Dendritic cell treated with granulocyte-macrophage colony-stimulating factor and Interleukin-4, amounts not matched to agents 40 ng/mL and 50 ng/mL, for 4 days (primary cell): Measurements from ENCODE around the gene SURF6.

Source experiments
- H3K27ac Mint-ChIP-seq: one replicate; pipeline ENCODE4 v1.8.0; 2022; ENCODE audit warnings: mild to moderate bottlenecking, mixed read lengths
- H3K27me3 Mint-ChIP-seq: one replicate; pipeline ENCODE4 v1.8.0; 2022; ENCODE audit warnings: mild to moderate bottlenecking, mixed read lengths
- H3K36me3 Mint-ChIP-seq: one replicate; pipeline ENCODE4 v1.8.0; 2022; ENCODE audit warnings: low read depth, mixed read lengths
- H3K4me1 Mint-ChIP-seq: one replicate; pipeline ENCODE4 v1.8.0; 2022; ENCODE audit warnings: low read depth, mixed read lengths
- H3K4me3 Mint-ChIP-seq: one replicate; pipeline ENCODE4 v1.8.0; 2022; ENCODE audit warnings: mild to moderate bottlenecking, moderate library complexity, mixed read lengths
- H3K9me3 Mint-ChIP-seq: one replicate; pipeline ENCODE4 v1.8.0; 2022; ENCODE audit warnings: mixed read lengths
- intact Hi-C: fragments of 100-400 bp; cut with micrococcal nuclease; formaldehyde crosslinking; loops from one replicate; pipeline ENCODE4 v1.15.0; 2022

SURF6 gene

DNA sequence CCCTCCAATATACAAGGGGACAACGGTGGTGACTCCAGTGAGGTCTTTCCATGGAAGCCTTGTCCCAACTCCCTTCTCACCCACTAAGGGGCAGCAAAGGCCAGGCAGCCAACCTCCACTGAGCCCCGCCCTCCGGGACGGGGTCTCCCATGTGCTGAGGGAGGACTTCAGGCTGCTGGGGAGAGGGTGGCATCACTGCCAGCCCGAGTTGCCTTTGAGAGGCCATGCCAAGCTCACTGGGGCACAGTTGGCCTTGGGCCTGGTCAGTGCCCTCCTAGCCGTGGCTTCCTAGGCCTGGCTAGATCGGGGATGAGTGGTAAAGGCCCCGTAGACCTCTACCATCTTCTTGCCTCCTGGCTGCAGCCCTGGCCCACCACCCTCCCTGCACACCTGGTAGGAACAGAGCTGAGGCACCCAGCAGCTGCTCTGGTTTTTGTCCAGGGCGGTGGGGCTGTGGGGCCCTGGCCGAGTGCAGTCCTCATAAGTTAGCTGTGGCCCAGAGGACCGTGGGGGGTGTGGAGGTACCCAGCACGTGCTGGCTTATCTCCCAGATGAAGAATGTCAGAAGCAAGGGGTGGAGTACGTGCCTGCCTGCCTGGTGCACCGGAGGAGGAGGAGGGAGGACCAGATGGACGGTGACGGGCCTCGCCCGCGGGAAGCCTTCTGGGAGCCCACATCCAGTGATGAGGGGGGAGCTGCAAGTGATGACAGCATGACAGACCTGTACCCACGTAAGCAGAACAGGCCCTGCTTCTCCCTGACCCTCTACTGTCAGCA is 23.6 kb upstream of the SURF6 start:
- Mint-ChIP-seq H3K36me3 (peaks cover 70% of the 10 kb centered on the region), H3K27me3 (no peaks in the 10 kb centered on the region), H3K4me1 (peaks cover 29% of the 10 kb centered on the region), H3K27ac (no peak overlapping the region), H3K4me3 (no peak overlapping the region), H3K9me3 (no peaks in the 10 kb centered on the region)
- intact Hi-C loops: loop anchor here (5.0 to 10.0 kb wide), 2 partner anchors 118 to 175 kb away; partner anchors contain the start of gene SLC2A6

DNA sequence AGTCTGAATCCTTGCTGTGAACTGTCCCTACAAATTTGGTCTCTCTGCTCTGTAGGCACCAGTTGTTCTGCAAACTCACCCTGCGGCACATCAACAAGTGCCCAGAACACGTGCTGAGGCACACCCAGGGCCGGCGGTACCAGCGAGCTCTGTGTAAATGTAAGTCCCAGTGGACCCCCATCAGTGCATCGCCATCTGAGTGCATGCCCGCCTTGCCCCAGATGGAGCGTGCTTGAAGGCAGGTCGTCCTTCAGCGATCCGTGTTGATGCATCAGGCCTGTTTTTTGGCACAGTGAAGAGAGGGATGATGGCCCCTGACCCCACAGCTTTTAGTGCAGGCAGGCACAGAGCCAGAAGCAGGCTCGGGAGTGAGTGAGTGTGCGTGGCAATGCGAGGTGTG is 21.7 kb upstream of the SURF6 start:
- peak overlapping the region; percentile 90 for H3K4me3 Mint-ChIP-seq
- no peaks in the 10 kb centered on the region for H3K27me3 Mint-ChIP-seq
- H3K36me3 Mint-ChIP-seq: peaks cover 66% of the 10 kb centered on the region
- peaks cover 35% of the 10 kb centered on the region for H3K4me1 Mint-ChIP-seq
- intact Hi-C loops: loop anchor here (5.0 to 10.0 kb wide), 2 partner anchors 120 to 173 kb away; partner anchors contain the start of gene SLC2A6
- H3K27ac Mint-ChIP-seq: no peak overlapping the region
- H3K9me3 Mint-ChIP-seq: no peaks in the 10 kb centered on the region

GRCh38 chr9:133356391-133357091 is 20.6 kb upstream of the SURF6 start, which contains the start of the genes SURF1 and SURF2:
TSS of gene SURF1 (minus strand) at chr9:133356487. CDS start at chr9:133356453, 34 bp downstream.
TSS of gene SURF2 (plus strand) at chr9:133356550. CDS start at chr9:133356593, 43 bp downstream.
- H3K9me3 Mint-ChIP-seq: no peaks in the 10 kb centered on the region
- peaks cover 35% of the 10 kb centered on the region for H3K4me1 Mint-ChIP-seq
- H3K36me3 Mint-ChIP-seq: peaks cover 66% of the 10 kb centered on the region
- intact Hi-C loops: loop anchor here (1.0 to 10.0 kb wide), 3 partner anchors 8 to 172 kb away; partner anchors contain the start of genes MED22, RPL7A and SLC2A6
- H3K27ac Mint-ChIP-seq: peak within 1 kb of the TSS; percentile 79
- H3K4me3 Mint-ChIP-seq: peak within 1 kb of the TSS; percentile 90
- H3K27me3 Mint-ChIP-seq: no peaks in the 10 kb centered on the region

GRCh38 chr9:133355881-133356357 is 19.9 kb upstream of the SURF6 start:
- H3K9me3 Mint-ChIP-seq: no peaks in the 10 kb centered on the region
- H3K27ac Mint-ChIP-seq: peak overlapping the region; percentile 79
- no peaks in the 10 kb centered on the region for H3K27me3 Mint-ChIP-seq
- H3K4me3 Mint-ChIP-seq: peak overlapping the region; percentile 90
- intact Hi-C loops: loop anchor here (1.0 to 10.0 kb wide), 3 partner anchors 8 to 171 kb away; partner anchors contain the start of genes MED22, RPL7A and SLC2A6
- H3K4me1 Mint-ChIP-seq: peaks cover 35% of the 10 kb centered on the region
- H3K36me3 Mint-ChIP-seq: peaks cover 66% of the 10 kb centered on the region

DNA sequence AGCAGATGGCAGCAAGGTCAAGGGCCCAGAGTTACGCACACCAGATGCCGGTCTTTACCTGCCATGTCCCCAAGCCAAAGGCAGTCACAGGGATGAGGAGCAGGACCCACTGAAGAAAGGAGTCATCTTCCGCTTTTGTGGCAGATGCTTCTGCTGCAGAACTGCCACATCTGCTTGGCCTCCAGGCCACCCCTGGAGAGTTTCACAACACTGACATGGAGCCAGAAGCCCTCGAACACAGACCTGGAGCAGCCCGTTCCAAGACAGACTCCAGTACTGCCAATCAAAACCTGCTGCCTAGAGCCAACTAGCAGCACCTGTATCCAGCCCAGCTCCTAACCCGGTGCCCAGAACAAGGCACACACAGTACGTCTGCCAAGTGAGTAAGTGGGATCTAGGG is 18.8 kb upstream of the SURF6 start:
- H3K27me3 Mint-ChIP-seq: no peaks in the 10 kb centered on the region
- peak overlapping the region; percentile 10 for H3K4me3 Mint-ChIP-seq
- H3K36me3 Mint-ChIP-seq: peaks cover 66% of the 10 kb centered on the region
- H3K9me3 Mint-ChIP-seq: no peaks in the 10 kb centered on the region
- no peak overlapping the region for H3K27ac Mint-ChIP-seq
- H3K4me1 Mint-ChIP-seq: peaks cover 45% of the 10 kb centered on the region
- intact Hi-C loops: loop anchor here (5.0 to 10.0 kb wide), 2 partner anchors 123 to 170 kb away; partner anchors contain the start of gene SLC2A6

DNA sequence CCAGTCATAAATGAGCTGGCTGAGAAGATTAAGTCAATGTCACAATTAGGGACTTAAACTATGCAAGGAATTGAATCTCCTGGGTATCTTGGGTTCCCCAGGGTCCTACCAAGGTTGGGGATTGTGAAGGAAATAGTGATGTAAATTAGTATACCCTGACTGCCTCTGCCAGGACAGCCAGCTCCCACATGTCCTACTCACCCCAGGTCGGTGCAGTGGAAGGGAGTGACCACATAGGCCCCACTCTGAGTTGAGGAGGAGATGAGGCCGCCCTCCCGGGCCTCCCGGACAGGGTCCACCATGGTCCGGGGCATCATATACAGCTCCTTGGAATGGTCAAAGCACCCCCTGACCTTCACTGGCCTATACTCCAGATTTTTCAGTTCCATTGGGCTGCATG is 17.6 kb upstream of the SURF6 start:
- intact Hi-C loops: loop anchor here (10.0 kb wide), 1 partner anchor 169 kb away; no protein-coding TSS in a partner anchor

GRCh38 chr9:133352635-133353340 is 16.8 kb upstream of the SURF6 start:
- peaks cover 46% of the 10 kb centered on the region for H3K4me1 Mint-ChIP-seq
- peak overlapping the region; percentile 30 for H3K27ac Mint-ChIP-seq
- no peaks in the 10 kb centered on the region for H3K9me3 Mint-ChIP-seq
- peaks cover 67% of the 10 kb centered on the region for H3K36me3 Mint-ChIP-seq
- H3K27me3 Mint-ChIP-seq: no peaks in the 10 kb centered on the region
- no peak overlapping the region for H3K4me3 Mint-ChIP-seq
- intact Hi-C loops: loop anchor here (10.0 kb wide), 1 partner anchor 168 kb away; no protein-coding TSS in a partner anchor

More for the DNA sequence above, 17.6 kb upstream of the SURF6 start:
- Mint-ChIP-seq H3K9me3 (no peaks in the 10 kb centered on the region), H3K27me3 (no peaks in the 10 kb centered on the region), H3K4me3 (no peak overlapping the region), H3K4me1 (peaks cover 50% of the 10 kb centered on the region), H3K27ac (peak overlapping the region; percentile 30), H3K36me3 (peaks cover 67% of the 10 kb centered on the region)

- H3K4me3 Mint-ChIP-seq: no peak overlapping the region
- intact Hi-C loops: loop anchor here (10.0 kb wide), 1 partner anchor 167 kb away; no protein-coding TSS in a partner anchor
- H3K27me3 Mint-ChIP-seq: no peaks in the 10 kb centered on the region
- no peaks in the 10 kb centered on the region for H3K9me3 Mint-ChIP-seq
- peaks cover 69% of the 10 kb centered on the region for H3K36me3 Mint-ChIP-seq
- peaks cover 41% of the 10 kb centered on the region for H3K4me1 Mint-ChIP-seq
- H3K27ac Mint-ChIP-seq: no peak overlapping the region
These were observed 16.1 kb upstream of the SURF6 start for GRCh38 chr9:133351908-133352634.

- H3K27ac Mint-ChIP-seq: no peak overlapping the region
- peaks cover 74% of the 10 kb centered on the region for H3K36me3 Mint-ChIP-seq
- H3K4me1 Mint-ChIP-seq: peaks cover 45% of the 10 kb centered on the region
- no peak overlapping the region for H3K4me3 Mint-ChIP-seq
- H3K9me3 Mint-ChIP-seq: no peaks in the 10 kb centered on the region
- intact Hi-C loops: loop anchor here (10.0 kb wide), 1 partner anchor 167 kb away; no protein-coding TSS in a partner anchor
- no peaks in the 10 kb centered on the region for H3K27me3 Mint-ChIP-seq
These were observed 15.5 kb upstream of the SURF6 start for GRCh38 chr9:133351526-133351907.

DNA sequence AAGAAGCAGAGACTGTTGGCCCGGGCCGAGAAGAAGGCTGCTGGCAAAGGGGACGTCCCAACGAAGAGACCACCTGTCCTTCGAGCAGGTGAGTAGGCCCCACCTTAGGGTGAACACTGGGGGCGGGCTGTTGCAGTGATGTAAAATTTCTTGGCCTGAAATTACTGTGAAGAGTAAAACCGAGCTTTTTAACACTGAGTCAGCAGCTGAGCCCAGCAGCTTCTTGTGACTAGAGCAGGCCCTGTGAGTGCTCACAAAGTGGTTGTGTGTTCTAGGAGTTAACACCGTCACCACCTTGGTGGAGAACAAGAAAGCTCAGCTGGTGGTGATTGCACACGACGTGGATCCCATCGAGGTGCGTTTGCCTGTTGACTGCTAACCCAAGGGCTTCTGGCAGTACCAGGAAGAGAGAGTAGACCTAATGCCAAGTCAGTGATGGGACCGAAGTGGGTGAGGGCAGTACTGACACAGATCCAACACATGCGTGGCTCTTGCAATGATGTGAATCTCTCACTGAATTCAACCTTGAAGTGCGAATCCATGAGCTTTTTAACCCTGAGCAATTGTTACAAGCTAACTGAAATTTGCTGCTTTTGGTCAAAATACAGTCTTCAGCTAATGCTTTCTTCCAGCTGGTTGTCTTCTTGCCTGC is 14.1 kb upstream of the SURF6 start:
- intact Hi-C loops: loop anchor here (10.0 kb wide), 1 partner anchor 165 kb away; no protein-coding TSS in a partner anchor
- no peak overlapping the region for H3K27ac Mint-ChIP-seq
- peaks cover 88% of the 10 kb centered on the region for H3K36me3 Mint-ChIP-seq
- H3K27me3 Mint-ChIP-seq: no peaks in the 10 kb centered on the region
- no peak overlapping the region for H3K4me3 Mint-ChIP-seq
- peaks cover 54% of the 10 kb centered on the region for H3K4me1 Mint-ChIP-seq
- H3K9me3 Mint-ChIP-seq: no peaks in the 10 kb centered on the region

DNA sequence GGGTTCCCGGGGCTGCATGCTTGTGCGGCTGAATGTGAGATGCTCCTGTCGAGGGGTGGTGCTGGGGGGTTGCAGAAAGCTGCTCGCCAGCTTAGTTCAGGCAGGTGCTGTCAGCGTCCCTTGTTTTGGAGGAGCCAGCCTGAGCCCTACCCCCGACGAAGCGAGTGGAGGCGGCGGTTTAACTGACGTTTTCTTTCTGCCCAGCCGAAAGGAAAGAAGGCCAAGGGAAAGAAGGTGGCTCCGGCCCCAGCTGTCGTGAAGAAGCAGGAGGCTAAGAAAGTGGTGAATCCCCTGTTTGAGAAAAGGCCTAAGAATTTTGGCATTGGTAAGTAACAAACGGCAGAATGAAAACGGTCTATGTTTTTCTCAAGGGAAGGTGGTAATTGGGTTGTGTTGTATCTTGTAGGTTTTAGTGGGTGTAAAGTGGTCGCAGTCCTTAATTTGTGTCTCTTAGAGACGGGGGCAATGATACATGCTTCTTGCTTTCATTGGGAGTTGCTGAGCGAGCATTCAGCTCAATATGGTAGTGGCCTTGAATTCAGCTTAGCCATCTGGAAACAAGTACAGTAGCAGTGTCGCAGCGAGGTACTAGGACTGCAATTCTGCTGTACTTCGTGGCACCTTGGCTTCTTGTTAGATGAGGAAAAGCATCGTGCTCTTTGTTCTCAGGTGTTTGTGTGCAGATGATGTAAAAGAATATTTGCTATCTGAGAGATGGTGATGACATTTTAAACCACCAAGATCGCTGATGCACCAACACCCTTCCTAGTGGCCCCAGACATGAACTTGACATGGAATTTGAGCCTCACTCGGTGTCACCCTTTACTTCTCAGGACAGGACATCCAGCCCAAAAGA is 13.0 kb upstream of the SURF6 start:
- Mint-ChIP-seq H3K9me3 (no peaks in the 10 kb centered on the region), H3K36me3 (peaks cover 98% of the 10 kb centered on the region), H3K4me1 (peaks cover 59% of the 10 kb centered on the region), H3K27me3 (no peaks in the 10 kb centered on the region), H3K4me3 (peak overlapping the region; percentile 85), H3K27ac (peak overlapping the region; percentile 96)
- intact Hi-C loops: loop anchor here (1.0 kb wide), 2 partner anchors 7 to 13 kb away; partner anchors contain the start of genes SURF1, SURF2 and SURF6
